ENCODE data around the gene MAP3K12.

GRCh38 chr12:53514628-53515290 lies 15.5 kb upstream of the MAP3K12 start:
- no peak for TF ChIP-seq POLR2A (IDR thresholded peaks at IDR 0.05)
- no peak for TF ChIP-seq CTCF (IDR thresholded peaks at IDR 0.05)

All from heart left ventricle (tissue), 13 donors.